Small intestine (tissue), 7 donors: ENCODE results near the gene KCNT1. TPM values are rescaled to one million over a fixed set of nuclear protein-coding genes. Genes with fewer than 3 reads are reported as not detected.

Experiments used
- DNase-seq, 2 donors: peaks; one replicate each; pipeline versions ENCODE4 v3.0.0 to v3.0.0-alpha.2; 2013
- FAIRE-seq: peaks from 2 replicates; lab custom pipeline; 2012; peaks lifted over from hg19 to GRCh38; lab: Jason Lieb, UNC
- H3K27ac ChIP-seq, 3 donors: one replicate each; pipeline ENCODE4 v1.5.1; 2013; ENCODE audit warnings: low read length in 2 of 3, mild to moderate bottlenecking in 2 of 3, control low read depth in 1 of 3, inconsistent platforms in 1 of 3, low read depth in 1 of 3, moderate library complexity in 1 of 3
- H3K27me3 ChIP-seq, 3 donors: one replicate each; pipeline ENCODE4 v1.6.1; 2013; ENCODE audit warnings: low read length in 3 of 3, inconsistent platforms in 1 of 3; ENCODE audit not compliant: control insufficient read depth in 3 of 3, insufficient read depth in 3 of 3
- H3K36me3 ChIP-seq, 3 donors: one replicate each; pipeline ENCODE4 v1.6.1; 2013; ENCODE audit warnings: low read length in 3 of 3, inconsistent platforms in 1 of 3, low read depth in 1 of 3, mild to moderate bottlenecking in 1 of 3, moderate library complexity in 1 of 3; ENCODE audit not compliant: control insufficient read depth in 3 of 3, insufficient read depth in 2 of 3
- H3K4me1 ChIP-seq, 3 donors: one replicate each; pipeline ENCODE4 v1.6.1; 2013; ENCODE audit warnings: low read length in 2 of 3, inconsistent platforms in 1 of 3, low read depth in 1 of 3, mild to moderate bottlenecking in 1 of 3, moderate library complexity in 1 of 3; ENCODE audit not compliant: control insufficient read depth in 3 of 3, insufficient read depth in 2 of 3
- H3K4me3 ChIP-seq, 3 donors: one replicate each; pipeline ENCODE4 v1.5.1; 2013; ENCODE audit warnings: low read length in 3 of 3, control low read depth in 1 of 3, inconsistent platforms in 1 of 3, low read depth in 1 of 3, mild to moderate bottlenecking in 1 of 3, moderate library complexity in 1 of 3
- H3K9me3 ChIP-seq, 2 donors: one replicate each; pipeline ENCODE4 v1.6.1; 2013; ENCODE audit warnings: low read depth in 1 of 2, low read length in 1 of 2; ENCODE audit not compliant: control insufficient read depth in 2 of 2, insufficient read depth in 1 of 2
- WGBS, 3 donors: extraction: QIAGEN DNeasy Blood & Tissue Kit; methylation state at CpG; one replicate each; pipeline ENCODE4 v1.1.7; 2013; 5-methylcytosine and 5-hydroxymethylcytosine counted together
- polyA plus RNA-seq, 4 donors: library from polyadenylated mRNA; stranded (reverse) in 3 of 4; unstranded in 1 of 4; fragments of 200-250 nt in 3 of 4; fragments of 120-200 nt in 1 of 4; gene quantifications; one replicate each; pipeline versions ENCODE4 v1.2.1 to v1.2.3, GENCODE V29; 2013
- donor health status: healthy with polysubstance abuse.
- donor health status: control.
- donor health status: control.
- donor health status: Bipolar disorder and iron deficiency.
- donor health status: healthy.

The KCNT1 gene
- polyA plus RNA-seq, 4 donors = 0.22 to 0.25 TPM; not detected in 2

DNA sequence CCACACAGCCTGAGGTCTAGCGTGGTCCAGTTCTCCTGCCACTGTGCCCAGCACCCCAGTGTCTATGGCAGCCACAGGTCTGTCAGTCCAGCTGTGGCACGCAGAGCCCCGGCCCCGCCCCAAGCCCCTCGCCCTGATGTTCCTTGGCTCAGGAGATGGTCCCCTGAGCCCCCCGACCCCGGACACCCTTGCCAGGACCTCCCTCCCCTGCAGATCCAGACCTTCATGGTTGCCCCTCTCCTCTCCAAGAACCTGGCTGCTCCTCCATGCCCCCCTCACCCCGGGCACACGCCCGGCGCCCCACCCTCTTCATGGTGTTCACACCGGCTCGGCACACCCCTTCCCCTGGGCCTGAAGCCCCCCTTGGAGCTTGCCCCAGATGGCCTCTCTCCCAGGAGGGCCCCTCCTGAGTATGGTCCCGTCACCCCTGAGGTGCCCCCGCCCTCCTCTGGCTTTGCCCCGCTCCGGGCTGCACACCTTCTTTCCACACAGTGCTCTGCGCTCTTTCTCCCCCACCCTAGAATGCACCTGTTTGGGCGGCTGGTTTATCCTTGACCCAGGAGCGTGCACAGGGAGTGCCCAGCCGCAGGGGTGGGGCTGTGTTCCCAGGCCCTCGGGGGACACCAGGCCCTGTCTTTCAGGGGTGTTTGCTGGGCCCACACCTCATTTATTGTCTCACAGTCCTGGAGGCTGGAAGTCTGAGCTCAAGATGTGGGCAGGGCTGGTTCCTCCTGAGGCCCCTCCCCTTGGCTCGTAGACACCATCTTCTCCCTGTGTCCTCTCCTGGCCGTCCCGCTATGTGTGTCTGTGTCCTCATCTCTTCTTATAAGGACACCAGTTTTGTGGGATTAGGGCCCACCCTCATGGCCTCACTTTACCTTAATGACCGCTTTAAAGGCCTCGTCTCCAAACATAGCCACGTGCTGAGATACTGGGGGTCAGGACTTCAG, 37.6 kb downstream of the KCNT1 start:
- no peak overlapping the region for H3K4me3 ChIP-seq
- FAIRE-seq (no peak), DNase-seq (no peak)
- 40 to 67% (median 52%) methylated on average over 26 to 28 of the region's 28 CpGs for WGBS, 3 donors
- H3K4me1 ChIP-seq = no peaks in the 10 kb centered on the region
- no peak overlapping the region for H3K27ac ChIP-seq
- no peaks in the 10 kb centered on the region for H3K9me3 ChIP-seq
- no peaks in the 10 kb centered on the region for H3K36me3 ChIP-seq
- peaks cover 6 to 17% (median 10%) of the 10 kb centered on the region in 3 donors for H3K27me3 ChIP-seq

- FAIRE-seq = no peak
- H3K36me3 ChIP-seq = no peaks in the 10 kb centered on the region
- H3K4me1 ChIP-seq = no peaks in the 10 kb centered on the region
- DNase-seq = no peak
- WGBS, 3 donors = 65 to 68% (median 66%) methylated on average over 23 to 24 of the region's 24 CpGs
- no peaks in the 10 kb centered on the region for H3K9me3 ChIP-seq
- H3K27ac ChIP-seq = no peak overlapping the region
- H3K4me3 ChIP-seq = no peak overlapping the region
- H3K27me3 ChIP-seq = peaks cover 3 to 12% (median 10%) of the 10 kb centered on the region in 3 donors
Observed at GRCh38 chr9:135741276-135742219, 39.6 kb downstream of the KCNT1 start.

- FAIRE-seq = no peak
- H3K27me3 ChIP-seq = peaks cover 0 to 5% (median 3%) of the 10 kb centered on the region in 3 donors
- H3K27ac ChIP-seq = no peak overlapping the region
- no peaks in the 10 kb centered on the region for H3K4me1 ChIP-seq
- DNase-seq = no peak
- WGBS, 3 donors = 71 to 78% (median 78%) methylated on average over 12 to 14 of the region's 14 CpGs
- H3K9me3 ChIP-seq = no peaks in the 10 kb centered on the region
- H3K4me3 ChIP-seq = no peak overlapping the region
- H3K36me3 ChIP-seq = no peaks in the 10 kb centered on the region
Observed at GRCh38 chr9:135743021-135743420, 41.0 kb downstream of the KCNT1 start.

DNA sequence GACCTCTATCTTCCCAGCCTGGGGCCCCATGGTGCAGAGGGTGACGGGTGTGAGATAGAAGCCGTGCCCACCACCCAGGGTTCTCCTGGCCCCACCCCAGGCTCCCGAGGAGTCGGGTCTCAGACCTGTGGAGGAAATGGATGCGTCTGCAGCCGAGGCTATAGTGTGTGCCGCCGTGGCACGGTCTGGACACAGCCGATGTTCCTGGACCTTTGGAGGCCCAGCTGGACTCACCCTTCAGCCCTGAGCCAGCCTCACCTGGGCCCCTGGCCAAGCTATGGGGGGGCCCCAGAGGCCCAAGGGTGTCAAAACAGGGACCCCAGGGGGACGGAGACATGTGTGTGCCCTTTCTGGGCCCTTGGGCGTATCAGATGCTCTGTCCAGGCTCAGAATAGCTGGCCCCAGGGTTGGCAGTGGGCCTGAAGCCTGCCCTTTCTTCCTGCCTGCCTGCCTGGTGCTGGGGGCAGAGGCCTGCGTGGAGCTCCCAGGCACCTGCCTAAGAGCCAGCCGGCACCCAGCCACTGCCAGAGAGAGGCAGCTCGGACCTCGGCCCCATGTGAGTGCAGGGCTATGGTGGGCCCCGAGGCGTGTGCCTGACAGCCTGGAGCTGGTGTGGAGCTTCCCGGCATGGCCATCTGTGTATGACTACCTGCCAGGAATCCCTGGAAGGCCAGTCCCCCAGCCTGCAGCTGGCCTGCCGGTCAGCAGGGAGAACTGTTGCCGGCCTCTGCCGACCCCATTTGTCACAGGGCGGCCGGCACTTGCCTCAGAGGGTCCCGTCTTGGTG, 41.8 kb downstream of the KCNT1 start:
- Histone ChIP-seq H3K27me3 (peaks cover 0 to 3% (median 0%) of the 10 kb centered on the region in 3 donors), H3K36me3 (no peaks in the 10 kb centered on the region), H3K27ac (no peak overlapping the region), H3K9me3 (no peaks in the 10 kb centered on the region), H3K4me1 (no peaks in the 10 kb centered on the region), H3K4me3 (no peak overlapping the region)
- FAIRE-seq = no peak
- DNase-seq = no peak
- 68 to 81% (median 74%) methylated on average over 25 of the region's 25 CpGs for WGBS, 3 donors

GRCh38 chr9:135744333-135745070, 42.5 kb downstream of the KCNT1 start:
- no peak overlapping the region for H3K4me3 ChIP-seq
- H3K27ac ChIP-seq = no peak overlapping the region
- H3K4me1 ChIP-seq = no peaks in the 10 kb centered on the region
- H3K36me3 ChIP-seq = no peaks in the 10 kb centered on the region
- FAIRE-seq (no peak), DNase-seq (no peak)
- WGBS, 3 donors = 74 to 84% (median 79%) methylated on average over 29 to 33 of the region's 33 CpGs
- no peaks in the 10 kb centered on the region for H3K27me3 ChIP-seq
- H3K9me3 ChIP-seq = no peaks in the 10 kb centered on the region

DNA sequence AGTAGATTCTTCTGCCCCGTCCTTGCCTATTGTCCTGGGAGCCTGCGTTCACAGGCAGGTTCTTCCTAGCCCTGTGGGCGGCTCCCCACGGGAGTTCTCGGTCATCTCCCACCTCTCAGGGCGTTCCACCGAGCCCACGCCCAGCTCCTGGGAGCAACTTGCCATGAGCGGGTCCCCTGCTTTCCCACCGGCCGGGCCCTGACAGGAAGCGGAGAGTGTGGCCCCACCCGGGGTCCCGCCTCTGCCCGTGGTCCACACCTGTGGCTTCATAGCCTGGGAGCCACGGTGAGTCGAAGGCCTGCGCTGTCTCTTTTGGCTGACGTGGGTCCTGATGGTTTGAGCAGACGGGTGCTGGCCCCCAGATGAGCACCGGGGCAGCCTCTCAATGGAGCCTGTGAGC, 43.2 kb downstream of the KCNT1 start:
- no peaks in the 10 kb centered on the region for H3K36me3 ChIP-seq
- FAIRE-seq (no peak), DNase-seq (no peak)
- no peaks in the 10 kb centered on the region for H3K27me3 ChIP-seq
- no peaks in the 10 kb centered on the region for H3K4me1 ChIP-seq
- H3K27ac ChIP-seq = no peak overlapping the region
- WGBS, 3 donors = 76 to 82% (median 79%) methylated on average over 21 of the region's 21 CpGs
- no peak overlapping the region for H3K4me3 ChIP-seq
- no peaks in the 10 kb centered on the region for H3K9me3 ChIP-seq

DNA sequence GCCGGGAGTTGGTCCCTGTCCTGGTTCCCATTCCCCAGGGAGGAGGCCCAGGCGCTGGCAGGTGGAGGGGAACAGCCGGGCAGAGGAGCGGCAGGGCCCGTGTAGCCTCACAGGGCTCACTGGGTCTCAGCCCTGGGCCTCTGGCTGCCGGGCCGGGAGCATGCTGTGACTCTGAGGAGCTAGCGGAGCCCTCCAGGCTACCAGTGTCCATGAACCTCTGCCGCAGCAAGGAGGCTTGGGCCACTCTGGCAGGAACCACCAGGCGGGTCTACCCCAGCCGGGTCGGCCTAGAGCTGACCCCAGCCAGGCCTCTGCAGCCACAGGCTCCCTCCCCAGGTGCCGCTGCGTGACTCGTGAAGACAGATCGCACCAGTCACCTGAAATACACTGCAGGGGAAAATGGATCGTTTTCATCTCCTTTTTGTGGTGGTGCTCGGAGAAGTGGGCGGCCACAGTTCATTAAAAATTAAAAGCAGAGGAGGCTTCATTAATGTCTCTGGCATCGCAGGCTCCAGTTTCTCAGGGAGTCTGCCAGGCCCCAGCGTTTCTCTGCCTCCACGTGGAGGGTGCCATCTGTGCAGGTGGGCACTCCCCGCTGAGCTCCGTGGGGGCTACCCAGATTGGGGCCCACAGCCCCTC, 43.8 kb downstream of the KCNT1 start:
- no peaks in the 10 kb centered on the region for H3K27me3 ChIP-seq
- 78 to 85% (median 81%) methylated on average over 24 of the region's 24 CpGs for WGBS, 3 donors
- no peak for FAIRE-seq

More for the DNA sequence above, 43.8 kb downstream of the KCNT1 start:
- no peak for DNase-seq
- H3K4me3 ChIP-seq = no peak overlapping the region
- no peak overlapping the region for H3K27ac ChIP-seq
- H3K9me3 ChIP-seq = no peaks in the 10 kb centered on the region
- H3K36me3 ChIP-seq = no peaks in the 10 kb centered on the region
- H3K4me1 ChIP-seq = no peaks in the 10 kb centered on the region
